Body of pancreas (tissue), 4 donors: ENCODE measurements around the gene CEP85L. TPM values are rescaled to one million over a fixed set of nuclear protein-coding genes. Genes with fewer than 3 reads are reported as not detected.

Experiments used
- ATAC-seq: fragments of 150-250 bp; one replicate; pipeline ENCODE4 v1.9.1; 2016
- DNase-seq, 4 donors: peaks; one replicate each; pipeline ENCODE4 v3.0.0-alpha.2; 2019
- H3K27ac ChIP-seq, 4 donors: fragments of 200-600 bp; sonication (generic); 1 replicate in 3 of 4; 2 replicates in 1 of 4; pipeline versions ENCODE4 v1.5.1 to v1.6.1; 2016 to 2019; ENCODE audit warnings: mild to moderate bottlenecking in 1 of 4, mixed read lengths in 1 of 4, moderate library complexity in 1 of 4
- H3K27me3 ChIP-seq, 2 donors: fragments of 200-600 bp; sonication (generic); one replicate each; pipeline ENCODE4 v1.6.0; 2016; ENCODE audit warnings: mild to moderate bottlenecking in 1 of 2
- H3K36me3 ChIP-seq, 2 donors: fragments of 200-600 bp; sonication (generic); replicated peaks in 1 of 2; 2 replicates each; pipeline ENCODE4 v1.5.1; 2016; ENCODE audit warnings: low read depth in 2 of 2; ENCODE audit not compliant: insufficient read depth in 1 of 2
- H3K4me1 ChIP-seq: fragments of 200-600 bp; sonication (generic); one replicate; pipeline ENCODE4 v1.6.0; 2016
- H3K4me3 ChIP-seq, 2 donors: fragments of 200-600 bp; sonication (generic); 1 replicate in 1 of 2; 2 replicates in 1 of 2; pipeline ENCODE4 v1.5.1; 2016 to 2019
- H3K9me3 ChIP-seq, 3 donors: fragments of 200-600 bp; sonication (generic); 1 replicate in 2 of 3; 2 replicates in 1 of 3; pipeline ENCODE4 v1.5.1; 2016
- POLR2A ChIP-seq, 3 donors: fragments of 450-650 bp; IDR thresholded peaks; one replicate each; pipeline ENCODE4 v1.6.1; 2016; ENCODE audit warnings: antibody characterized with exemption in 3 of 3, mild to moderate bottlenecking in 2 of 3
- WGBS, 2 donors: methylation state at CpG; one replicate each; pipeline ENCODE4 v1.1.5; 2017; 5-methylcytosine and 5-hydroxymethylcytosine counted together
- intact Hi-C: fragments of 100-400 bp; cut with DNase I; formaldehyde crosslinking; loops from one replicate; pipeline ENCODE4 v1.15.1; 2023
- total RNA-seq, 2 donors: library from RNA; depleted of rRNA; stranded (reverse); fragments of >200 nt; gene quantifications; one replicate each; pipeline ENCODE4 v1.1.0, GENCODE V29; 2016
- TF ChIP-seq, protein P1 (sequence below), 7 experiments: fragments of 450-650 bp in 4 of 7; fragments of 200-600 bp in 3 of 7; sonication (generic) in 3 of 7; IDR thresholded peaks; one replicate each; pipeline ENCODE4 v1.5.1; 2016 to 2019; ENCODE audit warnings: antibody characterized with exemption in 7 of 7

The CEP85L gene
- total RNA-seq, 2 donors from 2014 or later: 8.2 to 9.9 TPM

DNA sequence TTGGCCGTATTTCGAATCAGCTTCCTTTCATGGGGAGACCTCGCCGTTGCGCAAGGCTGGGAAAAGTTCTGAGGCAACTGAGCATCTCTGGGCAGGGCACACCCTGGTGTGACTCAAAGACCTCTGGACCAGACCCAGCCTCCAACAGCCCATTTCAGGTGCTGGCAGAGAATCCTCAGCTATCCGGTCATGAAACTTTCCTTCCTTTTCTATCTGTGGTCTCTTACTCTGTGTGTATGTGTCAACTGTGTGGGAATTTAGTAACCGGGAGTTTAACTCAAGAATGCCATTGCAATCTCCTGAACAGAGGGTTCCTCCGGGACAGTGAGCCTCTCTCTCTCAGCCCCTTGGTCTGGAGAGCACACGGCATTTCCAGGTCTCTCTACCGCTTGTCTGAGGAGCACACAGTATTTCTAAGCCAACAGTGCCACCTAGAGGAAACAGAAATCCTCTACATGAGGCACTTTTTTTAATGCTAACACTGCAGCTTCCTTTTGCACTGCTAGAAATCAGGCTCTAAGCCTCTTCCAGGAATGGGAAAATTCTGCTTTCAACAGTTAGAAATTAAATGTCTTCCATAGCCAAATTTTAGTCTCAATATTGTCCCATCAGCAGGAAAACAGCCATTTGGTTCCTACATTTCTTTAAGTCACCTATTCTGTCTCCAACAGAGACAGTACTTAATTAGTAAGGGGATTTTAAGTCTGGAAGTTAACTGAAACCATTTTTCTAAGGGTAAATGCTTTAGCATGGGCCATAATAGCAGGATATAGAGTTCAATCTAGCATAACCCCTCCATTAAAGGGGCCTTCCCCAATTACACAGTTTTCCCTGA lies 70.6 kb downstream of the CEP85L start:
- ATAC-seq: peak; percentile 85
- Histone ChIP-seq H3K4me3 (no peak overlapping the region), H3K4me1 (peaks cover 24% of the 10 kb centered on the region), H3K9me3 (no peaks in the 10 kb centered on the region), H3K27me3 (no peaks in the 10 kb centered on the region), H3K27ac (peak overlapping the region in 2 of 4 donors; percentile 9 to 10), H3K36me3 (no peaks in the 10 kb centered on the region)
- WGBS, 2 donors: 54 to 58% methylated on average over 9 to 10 of the region's 10 CpGs
- TF ChIP-seq, protein P1, sequence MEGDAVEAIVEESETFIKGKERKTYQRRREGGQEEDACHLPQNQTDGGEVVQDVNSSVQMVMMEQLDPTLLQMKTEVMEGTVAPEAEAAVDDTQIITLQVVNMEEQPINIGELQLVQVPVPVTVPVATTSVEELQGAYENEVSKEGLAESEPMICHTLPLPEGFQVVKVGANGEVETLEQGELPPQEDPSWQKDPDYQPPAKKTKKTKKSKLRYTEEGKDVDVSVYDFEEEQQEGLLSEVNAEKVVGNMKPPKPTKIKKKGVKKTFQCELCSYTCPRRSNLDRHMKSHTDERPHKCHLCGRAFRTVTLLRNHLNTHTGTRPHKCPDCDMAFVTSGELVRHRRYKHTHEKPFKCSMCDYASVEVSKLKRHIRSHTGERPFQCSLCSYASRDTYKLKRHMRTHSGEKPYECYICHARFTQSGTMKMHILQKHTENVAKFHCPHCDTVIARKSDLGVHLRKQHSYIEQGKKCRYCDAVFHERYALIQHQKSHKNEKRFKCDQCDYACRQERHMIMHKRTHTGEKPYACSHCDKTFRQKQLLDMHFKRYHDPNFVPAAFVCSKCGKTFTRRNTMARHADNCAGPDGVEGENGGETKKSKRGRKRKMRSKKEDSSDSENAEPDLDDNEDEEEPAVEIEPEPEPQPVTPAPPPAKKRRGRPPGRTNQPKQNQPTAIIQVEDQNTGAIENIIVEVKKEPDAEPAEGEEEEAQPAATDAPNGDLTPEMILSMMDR (IDR thresholded peaks at IDR 0.05): peak; percentile 51 to 89 (median 74)
- no peak for TF ChIP-seq POLR2A (IDR thresholded peaks at IDR 0.05)
- intact Hi-C loops: no loop called here
- peak; percentile 31 to 55 (median 38) for DNase-seq

- Histone ChIP-seq H3K9me3 (no peaks in the 10 kb centered on the region), H3K4me3 (no peak overlapping the region), H3K4me1 (peaks cover 24% of the 10 kb centered on the region), H3K27me3 (no peaks in the 10 kb centered on the region), H3K36me3 (no peaks in the 10 kb centered on the region), H3K27ac (no peak overlapping the region)
- intact Hi-C loops: no loop called here
- 88 to 96% methylated on average over 2 of the region's 2 CpGs for WGBS, 2 donors
- no peak for TF ChIP-seq POLR2A (IDR thresholded peaks at IDR 0.05)
- TF ChIP-seq, protein P1 (IDR thresholded peaks at IDR 0.05): no peak
- DNase-seq (no peak), ATAC-seq (no peak)
Measured at GRCh38 chr6:118579786-118580185, 71.6 kb downstream of the CEP85L start.

GRCh38 chr6:118578617-118579016 lies 72.8 kb downstream of the CEP85L start:
- intact Hi-C loops: no loop called here
- peaks cover 24% of the 10 kb centered on the region for H3K4me1 ChIP-seq
- H3K4me3 ChIP-seq: no peak overlapping the region
- H3K27me3 ChIP-seq: no peaks in the 10 kb centered on the region
- no peaks in the 10 kb centered on the region for H3K9me3 ChIP-seq
- TF ChIP-seq, protein P1 (IDR thresholded peaks at IDR 0.05): no peak
- TF ChIP-seq POLR2A (IDR thresholded peaks at IDR 0.05): no peak
- no peak for DNase-seq
- H3K27ac ChIP-seq: no peak overlapping the region
- ATAC-seq: no peak
- H3K36me3 ChIP-seq: no peaks in the 10 kb centered on the region
- 97% methylated on average over 12 of the region's 12 CpGs for WGBS, 2 donors

- Histone ChIP-seq H3K27ac (no peak overlapping the region), H3K4me1 (peaks cover 24% of the 10 kb centered on the region), H3K36me3 (no peaks in the 10 kb centered on the region), H3K27me3 (no peaks in the 10 kb centered on the region), H3K9me3 (no peaks in the 10 kb centered on the region), H3K4me3 (no peak overlapping the region)
- WGBS, 2 donors: 63 to 66% methylated on average over 4 of the region's 4 CpGs
- TF ChIP-seq POLR2A (IDR thresholded peaks at IDR 0.05): no peak
- TF ChIP-seq, protein P1 (IDR thresholded peaks at IDR 0.05): no peak
- intact Hi-C loops: no loop called here
- ATAC-seq: no peak
- DNase-seq: no peak
Measured at GRCh38 chr6:118577972-118578371, 73.4 kb downstream of the CEP85L start.
